HG03060 (cell line): Measurements from ENCODE around the gene VWA1.
"Not testable (repeated sequence)": the region's sequence is repeated elsewhere in the genome, so short reads cannot be mapped to it uniquely, and the experiment has no call there.

Experiments
- ATAC-seq: cut with Tn5 transposase; IDR thresholded peaks from one replicate; pipeline ENCODE4 v1.9.1; 2021; ENCODE audit warnings: low read depth, moderate number of reproducible peaks; ENCODE audit not compliant: unreplicated experiment

The VWA1 gene

GRCh38 chr1:1402901-1403392 lies 32.5 kb upstream of the VWA1 start:
- not testable (repeated sequence) for ATAC-seq

DNA sequence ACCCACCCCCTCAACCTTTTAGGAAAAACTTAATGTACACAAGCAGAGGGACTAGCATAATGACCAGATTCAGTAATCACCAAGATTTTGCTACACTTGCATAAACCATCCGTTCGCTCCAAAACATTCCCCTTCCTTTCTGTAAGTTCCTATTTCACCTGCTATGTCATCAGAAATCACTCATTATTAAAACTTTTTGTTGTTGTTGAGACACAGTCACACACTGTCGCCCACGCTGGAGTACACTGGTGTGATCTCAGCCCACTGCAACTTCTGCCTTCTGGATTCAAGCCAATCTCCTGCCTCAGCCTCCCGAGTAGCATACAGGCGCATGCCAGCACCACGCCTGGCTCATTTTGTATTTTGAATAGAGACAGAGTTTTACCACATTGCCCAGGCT lies 31.8 kb upstream of the VWA1 start:
- ATAC-seq = no peak

DNA sequence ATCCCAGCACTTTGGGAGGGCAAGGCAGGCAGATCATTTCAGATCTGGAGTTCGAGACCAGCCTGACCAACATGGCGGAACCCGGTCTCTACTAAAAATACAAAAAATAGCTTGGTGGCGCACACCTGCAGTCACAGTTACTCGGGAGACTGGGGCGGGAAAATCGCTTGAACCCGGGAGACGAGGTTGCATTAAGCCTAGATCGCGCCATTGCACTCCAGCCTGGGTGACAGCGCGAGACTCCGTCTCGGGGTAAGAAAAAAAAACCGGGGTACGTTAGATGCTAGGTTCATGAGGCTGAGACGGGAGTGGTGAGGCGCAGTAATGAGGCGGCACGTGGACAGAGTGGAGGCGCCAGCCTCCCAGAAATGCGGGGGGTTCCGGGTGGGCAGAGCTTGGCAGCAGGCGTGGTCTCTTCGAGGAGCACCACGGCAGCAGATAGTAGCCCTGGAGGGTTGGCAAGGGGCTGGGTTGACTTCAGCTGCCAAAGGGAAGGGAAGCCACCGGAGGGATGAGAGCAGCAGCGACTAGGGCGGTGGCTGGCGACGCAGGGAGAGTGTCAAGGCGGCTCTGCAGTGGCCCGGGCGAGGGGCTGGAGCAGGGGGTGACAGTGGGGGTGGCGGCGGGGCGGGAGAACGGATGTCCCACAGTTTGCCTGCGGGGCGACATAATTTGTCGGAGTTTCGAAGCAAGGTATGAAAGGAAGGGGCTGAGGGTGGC lies 29.2 kb upstream of the VWA1 start:
- ATAC-seq = no peak

DNA sequence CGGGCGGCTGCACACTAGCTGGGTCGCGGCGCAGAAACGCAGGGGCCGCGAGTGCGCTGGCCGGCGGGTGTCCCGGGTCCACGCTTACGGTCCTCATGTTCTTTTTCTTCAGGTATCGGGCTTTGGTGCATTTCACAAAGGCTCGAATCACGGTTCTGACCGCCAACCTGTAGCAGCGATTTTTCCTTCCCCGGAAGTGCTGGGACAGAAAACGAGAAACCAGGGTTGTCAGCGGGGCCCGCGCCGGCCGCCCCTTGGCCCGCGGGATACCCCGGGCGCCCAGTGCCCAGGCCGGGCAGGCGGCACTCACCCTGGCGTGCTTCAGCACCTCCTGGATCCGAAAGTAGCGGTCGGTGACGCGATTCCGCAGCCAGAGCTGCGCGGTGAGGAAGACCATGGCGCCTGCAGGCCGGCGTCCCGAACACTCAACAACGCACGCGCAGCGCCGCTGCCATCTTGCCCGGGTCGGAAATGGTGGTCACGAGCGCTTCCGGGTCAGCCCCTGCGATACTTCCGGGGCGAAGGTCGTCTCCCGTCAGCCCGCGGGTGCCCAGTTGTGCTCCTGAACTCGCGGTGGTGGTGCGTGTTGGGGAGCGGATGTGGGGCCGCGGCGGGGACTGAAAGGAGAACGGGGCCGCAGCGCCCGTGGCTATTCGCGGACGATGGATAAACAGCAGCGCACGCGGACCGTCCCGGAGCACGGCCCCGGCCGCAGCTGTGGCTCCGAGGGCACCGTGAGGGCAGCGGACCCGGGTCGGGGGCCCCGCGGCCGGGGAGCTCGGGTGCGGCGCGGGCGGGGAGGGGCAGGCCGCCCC lies 28.5 kb upstream of the VWA1 start, which contains the start of gene MRPL20:
Gene MRPL20, minus strand, starts transcription at position 473 of the 815 bp plus-strand sequence. Its CDS starts 76 bp downstream, at position 397.
- peak; percentile 72 for ATAC-seq

GRCh38 chr1:1407636-1408318 lies 27.7 kb upstream of the VWA1 start:
- ATAC-seq = peak; percentile 6

GRCh38 chr1:1410238-1410637 lies 25.3 kb upstream of the VWA1 start:
- not testable (repeated sequence) for ATAC-seq

DNA sequence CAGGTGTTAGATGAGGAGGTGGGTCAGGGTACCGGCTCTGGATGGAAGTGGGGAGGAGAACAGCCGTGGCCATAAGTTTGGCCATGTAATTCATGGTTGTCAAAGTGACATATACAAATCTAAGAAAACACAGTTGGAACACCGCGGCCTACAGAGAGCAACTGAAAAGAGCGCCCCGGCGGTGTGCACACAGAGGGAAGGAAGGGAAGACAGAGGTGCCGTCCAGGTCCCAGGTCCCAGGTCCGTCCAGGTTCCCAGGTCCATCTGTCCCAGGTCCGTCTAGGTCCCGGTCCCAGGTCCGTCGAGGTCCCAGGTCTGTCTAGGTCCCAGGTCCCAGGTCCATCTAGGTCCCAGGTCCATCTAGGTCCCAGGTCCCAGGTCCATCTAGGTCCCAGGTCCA lies 23.9 kb upstream of the VWA1 start:
- no peak for ATAC-seq

DNA sequence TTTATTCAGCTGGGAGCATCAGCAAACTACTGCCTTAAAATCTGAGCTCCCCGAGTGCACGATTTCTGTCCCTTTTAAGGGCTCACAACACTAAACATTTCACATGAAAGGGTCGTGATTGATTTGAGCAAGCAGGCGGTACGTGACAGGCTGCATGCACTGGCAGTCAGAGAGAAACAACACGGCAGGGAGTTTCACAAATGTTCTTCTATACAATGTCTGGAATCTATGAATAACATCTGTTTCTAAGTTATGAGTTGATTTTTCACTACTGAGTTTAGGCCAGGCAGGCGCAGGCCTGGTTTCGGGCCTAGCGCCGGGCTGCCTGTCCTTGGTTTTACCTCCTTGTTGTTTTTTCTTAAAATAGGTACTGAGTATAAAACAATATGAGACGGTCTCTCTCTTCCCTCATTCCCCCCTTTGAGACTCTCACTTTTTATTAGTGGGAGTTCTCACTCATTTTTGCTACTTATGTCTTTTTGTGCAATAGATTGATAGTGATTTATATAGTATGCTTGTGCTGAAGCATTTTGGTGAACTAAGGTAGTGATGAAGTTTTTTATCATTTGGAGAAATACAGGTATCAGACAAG lies 23.1 kb upstream of the VWA1 start:
- ATAC-seq = not testable (repeated sequence)

DNA sequence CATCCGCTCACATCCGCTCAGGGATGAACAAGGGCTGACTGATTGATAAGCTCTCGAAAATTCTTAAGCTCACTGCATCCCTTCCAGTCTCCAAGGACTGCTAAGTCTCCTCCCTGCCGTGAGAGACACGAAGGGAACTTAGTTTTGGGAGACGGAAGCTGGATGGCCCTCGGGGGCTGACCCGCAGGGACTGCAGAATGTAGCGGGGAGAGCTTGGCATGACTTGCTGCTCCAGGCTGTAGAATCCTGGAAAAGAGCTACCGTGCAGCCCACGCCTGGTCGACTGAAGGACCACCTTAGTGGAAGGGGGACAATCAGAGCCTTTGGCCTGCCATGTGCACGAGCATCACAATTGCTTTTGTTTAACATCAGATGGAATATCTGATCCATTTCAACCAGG lies 19.7 kb upstream of the VWA1 start:
- no peak for ATAC-seq

DNA sequence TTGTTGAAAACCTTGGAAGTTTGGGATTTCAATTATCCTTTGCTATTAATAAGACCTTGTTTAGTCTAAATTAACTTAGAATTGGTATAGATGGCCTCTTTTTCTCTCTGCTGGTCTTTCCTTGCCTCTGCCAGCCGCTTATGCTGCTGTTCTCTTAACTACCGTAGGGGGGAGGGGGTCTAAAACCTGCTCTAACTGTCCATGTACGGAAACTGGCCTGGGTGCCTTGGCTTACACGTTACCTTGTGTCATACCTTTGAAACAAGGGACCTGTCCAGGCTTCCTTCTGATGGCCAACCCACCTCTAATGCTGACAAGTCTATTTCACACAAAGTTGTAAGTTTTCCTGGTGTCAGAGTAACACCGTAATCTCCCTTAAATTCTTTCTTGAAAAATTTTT lies 18.1 kb upstream of the VWA1 start:
- ATAC-seq = not testable (repeated sequence)

- ATAC-seq = not testable (repeated sequence)
Observed at GRCh38 chr1:1417825-1418463, 17.5 kb upstream of the VWA1 start.

- ATAC-seq = no peak
Observed at GRCh38 chr1:1418464-1419362, 16.8 kb upstream of the VWA1 start.

DNA sequence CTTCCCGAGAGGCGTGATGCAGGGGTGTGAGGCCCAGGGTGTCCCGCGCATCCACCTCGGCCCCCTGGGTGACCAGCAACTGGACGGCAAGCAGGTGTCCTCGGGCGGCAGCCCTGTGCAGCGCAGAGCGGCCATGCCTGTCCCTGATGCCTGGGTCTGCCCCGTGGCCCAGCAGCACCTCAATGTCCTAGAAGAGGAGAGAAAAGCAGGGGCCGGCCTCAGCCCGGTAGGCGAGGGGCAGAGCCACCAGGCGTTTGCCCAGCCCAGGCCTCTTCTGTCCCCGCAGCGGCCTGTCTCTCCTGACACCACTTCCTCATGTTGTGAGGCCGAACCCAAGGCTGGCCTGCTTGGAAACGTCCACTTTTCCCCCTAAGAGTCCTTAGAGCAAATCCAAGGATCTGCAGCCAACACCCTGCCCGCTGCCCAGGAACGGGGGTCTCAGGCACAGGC lies 16.1 kb upstream of the VWA1 start:
- no peak for ATAC-seq

GRCh38 chr1:1419813-1420653 lies 15.5 kb upstream of the VWA1 start:
- no peak for ATAC-seq

- ATAC-seq = no peak
Observed at GRCh38 chr1:1420654-1421141, 14.8 kb upstream of the VWA1 start.

DNA sequence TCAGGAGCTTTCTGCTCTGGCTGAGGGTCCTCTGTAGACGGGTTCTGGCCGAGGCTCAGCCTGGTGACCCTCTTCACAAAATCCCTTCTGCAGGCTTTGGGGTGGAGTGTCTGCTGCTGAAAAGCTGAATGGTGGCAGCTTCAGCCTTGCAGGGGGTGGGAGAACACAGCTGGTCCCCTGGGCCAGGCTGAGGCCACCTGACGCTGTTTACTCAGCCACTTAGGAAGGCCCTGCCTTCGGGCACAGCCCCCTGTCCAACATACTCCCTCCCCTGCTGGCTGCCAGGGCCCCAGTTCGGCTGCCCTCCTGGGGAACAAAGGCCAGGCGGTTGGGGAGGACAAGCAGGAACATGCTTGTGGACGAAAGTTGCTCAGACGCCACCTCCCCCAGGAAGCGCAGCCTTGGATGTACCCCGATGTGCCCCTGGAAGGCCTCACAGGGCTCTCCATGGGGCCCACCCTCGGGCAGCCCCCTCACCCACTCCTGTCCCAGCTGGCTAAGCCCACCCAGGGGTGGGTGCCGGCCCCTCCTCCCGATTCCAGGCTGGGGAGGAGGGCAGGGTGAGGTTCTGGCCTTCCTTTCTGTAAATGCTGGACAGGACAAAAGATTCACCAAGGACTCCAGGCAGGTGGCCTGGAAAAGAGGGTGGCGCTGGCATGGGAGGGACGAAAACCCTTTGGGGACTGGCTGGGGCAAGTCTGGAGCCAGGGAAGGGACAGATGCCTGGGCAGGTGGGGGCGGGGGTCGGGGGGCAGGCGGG lies 14.2 kb upstream of the VWA1 start, which contains the start of gene ANKRD65:
Gene ANKRD65, minus strand, starts transcription at position 130 of the 760 bp plus-strand sequence. CDS start 271 bp downstream, outside the sequence.
- no peak for ATAC-seq

DNA sequence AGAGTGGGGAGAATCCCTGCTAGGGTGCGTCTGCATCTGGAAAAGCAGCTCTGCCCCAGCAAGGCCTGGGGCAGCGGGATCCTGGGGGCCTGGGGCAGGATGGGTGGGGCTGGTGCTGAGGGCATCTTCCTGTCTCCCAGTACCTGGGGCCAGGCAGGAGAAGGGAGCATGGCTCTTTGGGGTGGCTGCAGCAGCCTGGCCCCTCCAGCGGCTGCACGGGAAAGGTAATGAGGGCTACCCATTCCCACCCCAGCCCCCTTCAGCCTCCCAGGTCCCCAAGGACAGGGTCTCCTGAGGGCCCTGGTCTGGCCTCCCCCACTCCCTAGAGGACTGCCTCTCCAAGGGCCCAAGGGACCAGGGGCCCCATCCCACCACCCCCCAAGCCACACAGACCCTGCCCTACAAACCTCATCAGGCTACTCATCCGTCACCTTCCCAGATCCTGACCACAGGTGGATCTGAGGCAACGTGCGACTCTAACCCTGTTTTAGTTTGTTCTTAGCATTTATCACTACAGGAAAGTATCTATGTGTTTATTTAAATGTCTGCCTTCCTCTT lies 13.5 kb upstream of the VWA1 start:
- ATAC-seq = no peak
